Muscle layer of duodenum (tissue), 2 donors: Measurements from ENCODE around the gene PLCB4.

Source experiments
- H3K27ac ChIP-seq: one replicate; pipeline ENCODE4 v1.7.0; 2013; ENCODE audit warnings: mild to moderate bottlenecking, low read length
- H3K27me3 ChIP-seq: one replicate; pipeline ENCODE4 v1.7.0; 2013; ENCODE audit warnings: low read depth, mild to moderate bottlenecking, control low read depth, low read length
- H3K36me3 ChIP-seq, 2 donors: one replicate each; pipeline ENCODE4 v1.7.0; 2013; ENCODE audit warnings: low read length in 2 of 2, control low read depth in 1 of 2, mild to moderate bottlenecking in 1 of 2; ENCODE audit not compliant: insufficient read depth in 2 of 2, control insufficient read depth in 1 of 2
- H3K4me1 ChIP-seq, 2 donors: one replicate each; pipeline ENCODE4 v1.7.0; 2013; ENCODE audit warnings: low read length in 2 of 2, mild to moderate bottlenecking in 2 of 2, control low read depth in 1 of 2, moderate library complexity in 1 of 2; ENCODE audit not compliant: insufficient read depth in 2 of 2, control insufficient read depth in 1 of 2
- H3K4me3 ChIP-seq, 2 donors: one replicate each; pipeline ENCODE4 v1.7.0; 2013; ENCODE audit warnings: low read length in 2 of 2, low read depth in 1 of 2, mild to moderate bottlenecking in 1 of 2
- H3K9me3 ChIP-seq, 2 donors: one replicate each; pipeline ENCODE4 v1.7.0; 2013; ENCODE audit warnings: low read length in 2 of 2, control low read depth in 1 of 2, mild to moderate bottlenecking in 1 of 2; ENCODE audit not compliant: control insufficient read depth in 1 of 2
- donor health status: healthy.

The PLCB4 gene

GRCh38 chr20:9458138-9458796, 389.4 kb downstream of the PLCB4 start:
- H3K9me3 ChIP-seq, result no peaks in the 10 kb centered on the region
- H3K4me3 ChIP-seq, result no peak overlapping the region
- no peaks in the 10 kb centered on the region for H3K27me3 ChIP-seq
- no peak overlapping the region for H3K27ac ChIP-seq
- peaks cover 5 to 35% of the 10 kb centered on the region in 2 donors for H3K36me3 ChIP-seq
- H3K4me1 ChIP-seq, result no peaks in the 10 kb centered on the region

- peaks cover 5 to 30% of the 10 kb centered on the region in 2 donors for H3K36me3 ChIP-seq
- no peaks in the 10 kb centered on the region for H3K4me1 ChIP-seq
- H3K27ac ChIP-seq, result no peak overlapping the region
- H3K4me3 ChIP-seq, result no peak overlapping the region
- no peaks in the 10 kb centered on the region for H3K27me3 ChIP-seq
- H3K9me3 ChIP-seq, result no peaks in the 10 kb centered on the region
Measured at GRCh38 chr20:9460518-9460917, 391.6 kb downstream of the PLCB4 start.

- H3K4me1 ChIP-seq, result no peaks in the 10 kb centered on the region
- H3K9me3 ChIP-seq, result no peaks in the 10 kb centered on the region
- no peaks in the 10 kb centered on the region for H3K27me3 ChIP-seq
- H3K27ac ChIP-seq, result no peak overlapping the region
- H3K4me3 ChIP-seq, result no peak overlapping the region
- no peaks in the 10 kb centered on the region for H3K36me3 ChIP-seq
Measured at GRCh38 chr20:9467995-9468394, 399.1 kb downstream of the PLCB4 start.

GRCh38 chr20:9474835-9475415, 406.0 kb downstream of the PLCB4 start:
- Histone ChIP-seq H3K4me3 (no peak overlapping the region), H3K27ac (no peak overlapping the region), H3K9me3 (no peaks in the 10 kb centered on the region), H3K27me3 (no peaks in the 10 kb centered on the region), H3K36me3 (peaks cover 0 to 6% of the 10 kb centered on the region in 2 donors), H3K4me1 (no peaks in the 10 kb centered on the region)

- no peak overlapping the region for H3K27ac ChIP-seq
- no peak overlapping the region for H3K4me3 ChIP-seq
- no peaks in the 10 kb centered on the region for H3K27me3 ChIP-seq
- H3K36me3 ChIP-seq, result peaks cover 0 to 6% of the 10 kb centered on the region in 2 donors
- no peaks in the 10 kb centered on the region for H3K4me1 ChIP-seq
- no peaks in the 10 kb centered on the region for H3K9me3 ChIP-seq
Measured at GRCh38 chr20:9475456-9475855, 406.6 kb downstream of the PLCB4 start.

- no peak overlapping the region for H3K27ac ChIP-seq
- no peak overlapping the region for H3K4me3 ChIP-seq
- no peaks in the 10 kb centered on the region for H3K4me1 ChIP-seq
- peaks cover 0 to 6% of the 10 kb centered on the region in 2 donors for H3K36me3 ChIP-seq
- H3K9me3 ChIP-seq, result no peaks in the 10 kb centered on the region
- H3K27me3 ChIP-seq, result no peaks in the 10 kb centered on the region
Measured at GRCh38 chr20:9476174-9476573, 407.3 kb downstream of the PLCB4 start.

GRCh38 chr20:9476637-9477036, 407.8 kb downstream of the PLCB4 start:
- H3K4me3 ChIP-seq, result no peak overlapping the region
- peaks cover 0 to 6% of the 10 kb centered on the region in 2 donors for H3K36me3 ChIP-seq

GRCh38 chr20:9478771-9479170, 409.9 kb downstream of the PLCB4 start:
- Histone ChIP-seq H3K9me3 (no peaks in the 10 kb centered on the region), H3K27ac (no peak overlapping the region), H3K4me3 (no peak overlapping the region), H3K27me3 (no peaks in the 10 kb centered on the region), H3K4me1 (no peaks in the 10 kb centered on the region), H3K36me3 (peaks cover 0 to 6% of the 10 kb centered on the region in 2 donors)

More at GRCh38 chr20:9476637-9477036, 407.8 kb downstream of the PLCB4 start:
- Histone ChIP-seq H3K27ac (no peak overlapping the region), H3K27me3 (no peaks in the 10 kb centered on the region), H3K9me3 (no peaks in the 10 kb centered on the region), H3K4me1 (no peaks in the 10 kb centered on the region)

GRCh38 chr20:9480066-9480465, 411.2 kb downstream of the PLCB4 start:
- peaks cover 0 to 6% of the 10 kb centered on the region in 2 donors for H3K36me3 ChIP-seq
- H3K4me1 ChIP-seq, result no peaks in the 10 kb centered on the region
- no peak overlapping the region for H3K27ac ChIP-seq
- no peaks in the 10 kb centered on the region for H3K9me3 ChIP-seq
- H3K4me3 ChIP-seq, result no peak overlapping the region
- no peaks in the 10 kb centered on the region for H3K27me3 ChIP-seq

- H3K27ac ChIP-seq, result no peak overlapping the region
- H3K27me3 ChIP-seq, result no peaks in the 10 kb centered on the region
- no peaks in the 10 kb centered on the region for H3K4me1 ChIP-seq
- no peak overlapping the region for H3K4me3 ChIP-seq
- H3K9me3 ChIP-seq, result no peaks in the 10 kb centered on the region
- H3K36me3 ChIP-seq, result peaks cover 0 to 6% of the 10 kb centered on the region in 2 donors
Measured at GRCh38 chr20:9482180-9482579, 413.3 kb downstream of the PLCB4 start.

- Histone ChIP-seq H3K27me3 (no peaks in the 10 kb centered on the region), H3K27ac (no peak overlapping the region), H3K36me3 (no peaks in the 10 kb centered on the region), H3K9me3 (no peaks in the 10 kb centered on the region), H3K4me1 (no peaks in the 10 kb centered on the region), H3K4me3 (no peak overlapping the region)
Measured at GRCh38 chr20:9483131-9483530, 414.2 kb downstream of the PLCB4 start.
